Aorta (tissue), 5 donors: ENCODE measurements around the gene MAN1A1. TPM values are rescaled to one million over a fixed set of nuclear protein-coding genes. Genes with fewer than 3 reads are reported as not detected.

ENCODE experiments used
- ATAC-seq: fragments of 200-7000 bp; cut with Tn5 transposase; one replicate; pipeline ENCODE4 v1.9.1; 2022; ENCODE audit warnings: moderate library complexity; ENCODE audit not compliant: low FRiP score
- DNase-seq, 2 donors: peaks; one replicate each; pipeline ENCODE4 v3.0.0-alpha.2; 2020
- H3K27ac ChIP-seq, 2 donors: one replicate each; pipeline ENCODE4 v1.5.1; 2013; ENCODE audit warnings: low read length in 2 of 2, mild to moderate bottlenecking in 2 of 2, moderate library complexity in 2 of 2, control low read depth in 1 of 2, inconsistent platforms in 1 of 2, low read depth in 1 of 2
- H3K27me3 ChIP-seq, 2 donors: one replicate each; pipeline ENCODE4 v1.6.1; 2013; ENCODE audit warnings: control low read depth in 1 of 2, low read length in 1 of 2, mild to moderate bottlenecking in 1 of 2, moderate library complexity in 1 of 2; ENCODE audit not compliant: insufficient read depth in 2 of 2, control insufficient read depth in 1 of 2
- H3K36me3 ChIP-seq, 2 donors: one replicate each; pipeline ENCODE4 v1.6.1; 2013; ENCODE audit warnings: control low read depth in 1 of 2, low read length in 1 of 2, mild to moderate bottlenecking in 1 of 2; ENCODE audit not compliant: insufficient read depth in 2 of 2, control insufficient read depth in 1 of 2
- H3K4me1 ChIP-seq, 2 donors: one replicate each; pipeline ENCODE4 v1.6.1; 2013; ENCODE audit warnings: low read length in 2 of 2, control low read depth in 1 of 2, mild to moderate bottlenecking in 1 of 2, moderate library complexity in 1 of 2; ENCODE audit not compliant: insufficient read depth in 2 of 2, control insufficient read depth in 1 of 2
- H3K4me3 ChIP-seq, 2 donors: one replicate each; pipeline ENCODE4 v1.5.1; 2013; ENCODE audit warnings: low read length in 2 of 2, control low read depth in 1 of 2, mild to moderate bottlenecking in 1 of 2
- H3K9me3 ChIP-seq: one replicate; pipeline ENCODE4 v1.6.1; 2013; ENCODE audit warnings: mild to moderate bottlenecking, low read length; ENCODE audit not compliant: control insufficient read depth
- WGBS, 2 donors: extraction: QIAGEN DNeasy Blood & Tissue Kit; methylation state at CpG; one replicate each; pipeline ENCODE4 v1.1.7; 2013; 5-methylcytosine and 5-hydroxymethylcytosine counted together
- intact Hi-C, 2 donors: fragments of 100-400 bp; cut with DNase I; formaldehyde crosslinking; loops; one replicate each; pipeline versions ENCODE4 v1.14.2 to v1.15.0; 2022
- polyA plus RNA-seq, 2 donors: library from polyadenylated mRNA; stranded (reverse); fragments of 200-250 nt; gene quantifications; one replicate each; pipeline ENCODE4 v1.2.3, GENCODE V29; 2013
- total RNA-seq, 2 donors: library from RNA; stranded (reverse); fragmentation: NEBNext Ultra II Directional; extraction: Animal tissue kit (Norgen Biotek cat#: 25700); gene quantifications; one replicate each; pipeline ENCODE4 v1.2.1, GENCODE V29; 2021
- donor health status: healthy with polysubstance abuse.
- donor health status: Bipolar disorder and iron deficiency.
- donor health status: DM: no; HTN: no; CAD: no.
- donor health status: DM: no; HTN: no; CAD: no.
- donor health status: DM: yes; HTN: yes; CAD: no.

Gene MAN1A1
- total and polyA plus RNA-seq, 4 donors, result 22.2 to 76.0 (median 40.2) TPM

GRCh38 chr6:119140196-119141140 is 209.1 kb downstream of the MAN1A1 start:
- peaks cover 0 to 8% of the 10 kb centered on the region in 2 donors for H3K4me1 ChIP-seq
- intact Hi-C loops, result no loop called here

GRCh38 chr6:119138906-119139541 is 210.5 kb downstream of the MAN1A1 start:
- ATAC-seq, result no peak
- DNase-seq, result no peak
- intact Hi-C loops, result no loop called here
- Histone ChIP-seq H3K27me3 (no peaks in the 10 kb centered on the region), H3K4me1 (peaks cover 0 to 8% of the 10 kb centered on the region in 2 donors), H3K4me3 (no peak overlapping the region), H3K9me3 (no peaks in the 10 kb centered on the region), H3K36me3 (no peaks in the 10 kb centered on the region), H3K27ac (no peak overlapping the region)
- 83 to 85% methylated on average over 7 of the region's 7 CpGs for WGBS, 2 donors

More at GRCh38 chr6:119140196-119141140, 209.1 kb downstream of the MAN1A1 start:
- no peak overlapping the region for H3K27ac ChIP-seq
- no peak for DNase-seq
- 89 to 90% methylated on average over 12 of the region's 12 CpGs for WGBS, 2 donors
- no peaks in the 10 kb centered on the region for H3K36me3 ChIP-seq
- no peaks in the 10 kb centered on the region for H3K9me3 ChIP-seq
- no peak for ATAC-seq
- H3K4me3 ChIP-seq, result no peak overlapping the region
- no peaks in the 10 kb centered on the region for H3K27me3 ChIP-seq

DNA sequence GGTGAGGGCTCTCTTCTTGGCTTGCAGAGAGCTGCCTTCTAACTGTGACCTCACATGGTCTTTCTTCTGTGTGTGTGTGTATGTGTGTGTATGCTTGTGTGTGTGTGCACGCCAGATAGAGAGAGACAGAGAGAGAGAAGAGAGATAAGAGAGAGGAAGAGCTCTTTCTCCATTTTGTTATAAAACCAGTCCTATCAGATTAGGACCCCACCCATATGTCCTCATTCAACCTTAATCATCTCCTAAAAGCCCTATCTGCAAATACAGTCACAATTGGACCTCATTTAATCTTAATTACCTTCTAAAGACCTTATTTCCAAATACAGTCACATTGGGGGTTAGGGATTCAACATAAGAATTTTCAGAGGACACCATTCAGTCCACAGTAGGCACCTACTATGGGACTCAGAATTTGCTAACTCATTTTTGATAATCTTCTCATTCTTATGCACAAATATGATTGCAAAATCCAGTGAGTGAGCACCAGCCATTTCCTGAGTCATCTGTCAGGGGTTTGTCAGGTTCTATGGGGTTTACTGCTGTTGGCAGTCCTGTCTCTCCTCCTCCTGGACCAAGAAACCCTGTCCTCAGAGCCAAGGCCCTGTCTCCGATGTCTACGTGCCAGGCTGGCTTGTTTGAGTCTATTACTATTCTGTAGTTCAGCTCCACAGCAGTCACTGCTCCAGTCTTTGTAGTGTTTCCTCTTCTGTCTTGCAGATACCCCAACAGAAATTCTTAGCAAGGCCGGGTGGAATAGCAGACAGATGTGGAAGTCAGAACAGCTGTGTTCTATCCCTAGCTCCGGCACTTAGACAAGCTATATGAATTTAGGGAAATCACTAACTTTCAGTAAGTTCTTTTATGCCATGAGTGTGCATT is 212.1 kb downstream of the MAN1A1 start:
- peak in 1 of 2 donors; percentile 58 for DNase-seq
- ATAC-seq, result peak; percentile 67
- Histone ChIP-seq H3K27ac (no peak overlapping the region), H3K4me1 (peaks cover 0 to 8% of the 10 kb centered on the region in 2 donors), H3K36me3 (no peaks in the 10 kb centered on the region), H3K27me3 (no peaks in the 10 kb centered on the region), H3K4me3 (no peak overlapping the region), H3K9me3 (no peaks in the 10 kb centered on the region)
- WGBS, 2 donors, result 32% methylated on average over 5 of the region's 5 CpGs
- intact Hi-C loops, result no loop called here

- intact Hi-C loops, result no loop called here
Measured at GRCh38 chr6:119134752-119135151, 214.8 kb downstream of the MAN1A1 start.

GRCh38 chr6:119133400-119133799 is 216.2 kb downstream of the MAN1A1 start:
- Histone ChIP-seq H3K4me3 (no peak overlapping the region), H3K4me1 (peaks cover 0 to 8% of the 10 kb centered on the region in 2 donors), H3K36me3 (no peaks in the 10 kb centered on the region), H3K27me3 (no peaks in the 10 kb centered on the region), H3K9me3 (no peaks in the 10 kb centered on the region), H3K27ac (no peak overlapping the region)
- WGBS, 2 donors, result 96 to 98% methylated on average over 3 of the region's 3 CpGs
- intact Hi-C loops, result no loop called here
- no peak for DNase-seq
- no peak for ATAC-seq

More at GRCh38 chr6:119134752-119135151, 214.8 kb downstream of the MAN1A1 start:
- Histone ChIP-seq H3K27me3 (no peaks in the 10 kb centered on the region), H3K4me1 (peaks cover 0 to 8% of the 10 kb centered on the region in 2 donors), H3K36me3 (no peaks in the 10 kb centered on the region), H3K9me3 (no peaks in the 10 kb centered on the region), H3K4me3 (no peak overlapping the region), H3K27ac (no peak overlapping the region)
- no peak for ATAC-seq
- 95 to 97% methylated on average over 2 of the region's 2 CpGs for WGBS, 2 donors
- DNase-seq, result no peak

- H3K36me3 ChIP-seq, result no peaks in the 10 kb centered on the region
- H3K4me1 ChIP-seq, result peaks cover 0 to 4% of the 10 kb centered on the region in 2 donors
- DNase-seq (no peak), ATAC-seq (no peak)
- H3K4me3 ChIP-seq, result no peak overlapping the region
- no peaks in the 10 kb centered on the region for H3K9me3 ChIP-seq
- WGBS, 2 donors, result 68% methylated on average over 6 of the region's 6 CpGs
- no peaks in the 10 kb centered on the region for H3K27me3 ChIP-seq
- H3K27ac ChIP-seq, result no peak overlapping the region
- intact Hi-C loops, result no loop called here
Measured at GRCh38 chr6:119132261-119132981, 217.1 kb downstream of the MAN1A1 start.

DNA sequence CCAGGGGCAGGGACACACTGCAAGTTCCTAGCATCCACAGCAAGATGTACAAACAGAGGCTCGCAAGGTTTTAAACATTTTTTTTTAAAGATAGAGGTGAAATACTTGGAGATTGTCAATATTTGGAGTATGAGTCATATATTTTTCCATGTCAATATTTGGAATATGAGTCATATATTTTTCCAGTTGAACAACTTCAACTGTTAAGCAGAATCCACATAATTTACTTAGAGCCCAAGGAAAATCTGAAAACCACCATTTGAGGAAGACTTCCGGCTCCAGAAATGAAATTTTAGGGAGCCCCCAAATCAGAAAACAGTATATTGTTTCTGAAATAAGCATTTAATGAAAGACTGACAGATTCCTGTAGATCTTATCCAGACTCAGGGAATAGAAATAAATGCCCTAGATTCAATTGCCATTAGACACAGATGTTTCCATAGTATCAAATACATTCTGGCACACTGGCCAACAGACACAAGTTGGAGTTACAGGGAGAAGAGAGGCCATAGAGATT is 219.5 kb downstream of the MAN1A1 start:
- intact Hi-C loops, result loop anchor here (5.0 kb wide), 2 partner anchors 217 to 222 kb away; partner anchors contain the start of gene MAN1A1 (in 1 of the 2)
- H3K4me3 ChIP-seq, result no peak overlapping the region
- no peak overlapping the region for H3K27ac ChIP-seq
- H3K36me3 ChIP-seq, result no peaks in the 10 kb centered on the region
- WGBS, 2 donors, result 4 to 7% methylated on average over 2 of the region's 2 CpGs
- H3K27me3 ChIP-seq, result no peaks in the 10 kb centered on the region
- no peaks in the 10 kb centered on the region for H3K9me3 ChIP-seq
- peak; percentile 41 for ATAC-seq
- no peak for DNase-seq
- no peaks in the 10 kb centered on the region for H3K4me1 ChIP-seq
